ENCODE data around the gene LCA5.

DNA sequence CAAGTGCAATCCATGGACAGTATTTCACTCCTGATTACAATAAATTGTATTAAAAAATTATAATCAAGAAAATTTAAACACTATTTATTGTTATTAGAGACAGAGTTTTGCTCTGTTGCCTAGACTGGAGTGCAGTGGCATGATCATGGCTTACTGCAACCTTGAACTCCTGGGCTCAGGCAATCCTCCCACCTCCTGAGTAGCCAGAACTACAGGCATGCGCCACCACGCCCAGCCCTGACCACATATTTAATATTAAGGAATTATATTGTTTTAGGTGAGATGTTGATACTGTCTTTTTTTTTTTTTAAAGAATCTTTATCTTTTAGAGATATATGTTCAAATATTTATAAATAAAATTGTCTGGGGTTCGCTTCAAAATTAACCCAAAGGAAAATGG lies 14.6 kb downstream of the LCA5 start:
- no peak for TF ChIP-seq CTCF (IDR thresholded peaks at IDR 0.05; ENCODE audit: borderline replicate concordance, extremely low read depth, low read length, poor library complexity, severe bottlenecking)
- TF ChIP-seq EZH2 (IDR thresholded peaks at IDR 0.05; ENCODE audit: borderline replicate concordance, low read depth, low read length, severe bottlenecking), result no peak
